Hepatocyte (in vitro differentiated cells): ENCODE data around the gene WSCD2.

Experiments
- EZH2 ChIP-seq: fragments of 200-600 bp; sonication (generic); IDR thresholded peaks from 2 replicates; pipeline ENCODE4 v1.6.1; 2016; ENCODE audit warnings: antibody characterized with exemption, mild to moderate bottlenecking, borderline replicate concordance
- EZH2phosphoT487 ChIP-seq: fragments of 200-600 bp; sonication (generic); IDR thresholded peaks from one replicate; pipeline ENCODE4 v1.6.1; 2018; ENCODE audit warnings: antibody characterized with exemption, mild to moderate bottlenecking, low read depth, moderate library complexity; ENCODE audit not compliant: unreplicated experiment, severe bottlenecking
- TF ChIP-seq, protein P1 (sequence below): fragments of 200-600 bp; sonication (generic); IDR thresholded peaks from 2 replicates; pipeline ENCODE4 v1.5.1; 2016; ENCODE audit warnings: antibody characterized with exemption, mild to moderate bottlenecking; ENCODE audit not compliant: poor library complexity

- TF ChIP-seq, protein P1, sequence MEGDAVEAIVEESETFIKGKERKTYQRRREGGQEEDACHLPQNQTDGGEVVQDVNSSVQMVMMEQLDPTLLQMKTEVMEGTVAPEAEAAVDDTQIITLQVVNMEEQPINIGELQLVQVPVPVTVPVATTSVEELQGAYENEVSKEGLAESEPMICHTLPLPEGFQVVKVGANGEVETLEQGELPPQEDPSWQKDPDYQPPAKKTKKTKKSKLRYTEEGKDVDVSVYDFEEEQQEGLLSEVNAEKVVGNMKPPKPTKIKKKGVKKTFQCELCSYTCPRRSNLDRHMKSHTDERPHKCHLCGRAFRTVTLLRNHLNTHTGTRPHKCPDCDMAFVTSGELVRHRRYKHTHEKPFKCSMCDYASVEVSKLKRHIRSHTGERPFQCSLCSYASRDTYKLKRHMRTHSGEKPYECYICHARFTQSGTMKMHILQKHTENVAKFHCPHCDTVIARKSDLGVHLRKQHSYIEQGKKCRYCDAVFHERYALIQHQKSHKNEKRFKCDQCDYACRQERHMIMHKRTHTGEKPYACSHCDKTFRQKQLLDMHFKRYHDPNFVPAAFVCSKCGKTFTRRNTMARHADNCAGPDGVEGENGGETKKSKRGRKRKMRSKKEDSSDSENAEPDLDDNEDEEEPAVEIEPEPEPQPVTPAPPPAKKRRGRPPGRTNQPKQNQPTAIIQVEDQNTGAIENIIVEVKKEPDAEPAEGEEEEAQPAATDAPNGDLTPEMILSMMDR, result no peak
- TF ChIP-seq EZH2 (no peak), EZH2phosphoT487 (no peak)
Observed at GRCh38 chr12:108257004-108257403, 127.9 kb downstream of the WSCD2 start.
